COLO829 (cell line): ENCODE results near the gene TMEFF2.
"Not testable (repeated sequence)": the region's sequence is repeated elsewhere in the genome, so short reads cannot be mapped to it uniquely, and the experiment has no call there.

Experiments used
- DNase-seq: peaks from one replicate; pipeline ENCODE4 v3.0.0; 2012; ENCODE audit warnings: low spot score

TMEFF2 gene

DNA sequence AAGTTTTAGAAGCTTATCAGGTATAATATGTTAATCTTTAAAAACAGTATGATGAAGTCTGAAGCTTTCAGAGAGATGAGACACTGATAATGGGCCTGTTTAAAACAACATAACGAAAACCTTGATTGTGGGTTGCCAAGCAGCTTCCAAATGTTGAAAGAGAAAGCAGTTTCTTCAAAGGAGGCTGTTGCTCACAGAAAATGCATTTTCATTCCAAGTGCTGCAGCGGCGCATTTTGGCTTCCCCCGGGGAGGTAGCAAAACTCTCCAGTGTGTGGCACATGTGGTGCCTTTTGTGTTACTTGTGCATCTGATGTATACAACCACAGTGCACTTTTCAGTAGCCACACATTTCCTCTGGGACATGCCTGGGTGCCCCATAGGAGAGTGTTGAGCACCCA, 66.1 kb downstream of the TMEFF2 start:
- no peak for DNase-seq

DNA sequence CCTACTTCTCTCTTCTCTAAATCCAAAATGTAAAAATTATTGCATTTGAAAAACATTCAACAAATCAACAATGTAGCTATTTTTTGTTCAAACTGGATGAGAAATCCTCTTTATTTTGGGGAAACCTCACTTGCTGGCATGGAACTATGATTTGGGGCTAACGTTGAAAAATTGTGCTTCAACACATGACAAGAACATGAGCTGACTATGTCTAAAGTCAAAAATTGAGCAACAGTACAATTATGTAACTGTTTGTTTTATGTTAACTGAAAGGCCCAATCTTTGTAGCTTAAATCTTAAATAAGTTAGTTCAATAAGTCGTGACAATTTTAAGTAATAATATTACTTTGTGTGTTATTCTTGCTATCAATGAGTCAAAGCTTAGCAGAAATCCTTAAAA, 67.3 kb downstream of the TMEFF2 start:
- no peak for DNase-seq

DNA sequence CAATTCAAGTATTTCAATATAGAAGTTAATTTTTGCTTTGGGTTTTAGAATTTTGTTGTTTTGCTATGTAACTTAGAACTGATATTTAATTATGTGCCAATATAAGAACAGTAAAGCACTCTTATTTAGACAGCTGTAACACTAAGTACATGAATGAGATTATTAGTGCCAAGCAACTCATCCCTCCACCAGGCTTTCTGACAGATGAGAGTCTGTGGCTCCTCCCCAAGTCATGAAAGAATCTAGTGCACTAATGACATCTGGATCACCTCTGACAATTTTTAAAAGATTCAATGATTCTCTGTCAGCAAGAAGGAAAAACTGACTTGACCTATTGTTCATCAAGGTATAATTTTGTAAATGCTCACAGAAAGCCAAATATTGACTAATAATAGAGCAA, 67.8 kb downstream of the TMEFF2 start:
- DNase-seq, result no peak

DNA sequence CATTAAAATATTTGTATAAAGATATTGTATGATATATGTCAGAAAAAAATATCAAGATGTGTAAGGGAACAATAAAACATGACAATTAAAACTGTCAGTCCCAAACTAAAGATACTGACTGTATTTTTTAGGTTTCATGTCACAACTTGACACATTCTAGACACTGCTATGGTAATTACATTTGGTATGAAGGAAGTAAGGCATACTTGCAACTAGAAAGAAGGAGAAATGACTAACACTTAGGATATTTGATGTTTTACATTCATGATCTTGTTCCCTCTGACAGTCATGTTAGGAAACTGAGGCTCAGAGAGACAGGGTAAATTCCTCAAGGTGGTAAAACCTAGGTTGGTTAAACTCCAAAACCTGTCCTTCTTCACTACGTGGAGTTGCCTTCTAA, 68.3 kb downstream of the TMEFF2 start:
- DNase-seq, result no peak

DNA sequence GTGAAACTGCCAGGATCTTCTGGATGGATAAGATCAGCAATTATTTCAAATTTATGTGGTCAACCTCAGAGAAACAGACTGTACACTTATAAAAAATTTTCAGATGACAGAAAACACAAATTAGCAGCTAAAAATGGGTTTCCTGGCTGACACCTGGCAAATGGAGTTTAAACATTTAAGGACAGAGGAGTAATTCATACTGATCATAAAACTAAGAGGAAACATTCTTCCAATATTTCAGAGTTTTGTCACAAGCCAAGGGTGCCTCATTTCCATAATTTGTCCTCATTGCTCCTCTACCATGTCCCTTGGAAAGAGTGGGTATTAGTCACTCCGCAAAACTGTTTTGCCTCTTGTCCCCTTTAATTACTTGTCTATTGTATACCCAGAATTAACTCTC, 70.2 kb downstream of the TMEFF2 start:
- peak; percentile 6 for DNase-seq

DNA sequence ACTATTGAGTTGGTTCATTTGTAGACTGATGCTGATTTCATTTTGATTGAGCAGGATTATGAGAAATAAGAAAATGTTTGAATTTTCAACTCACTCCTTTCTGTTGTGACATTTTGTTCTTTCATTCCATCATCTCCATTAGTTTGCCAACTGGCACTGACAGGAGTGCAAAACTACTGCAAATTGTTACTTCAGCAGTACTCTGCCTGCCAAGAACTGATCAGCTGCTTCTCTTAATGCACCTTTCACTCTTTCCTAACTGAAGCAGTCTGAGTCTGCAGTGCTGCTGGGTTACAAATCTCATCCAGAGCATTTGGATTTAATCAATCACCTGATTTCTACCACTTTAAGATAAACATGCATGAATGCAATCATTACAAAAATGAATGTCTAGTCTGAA, 70.9 kb downstream of the TMEFF2 start:
- DNase-seq, result no peak

DNA sequence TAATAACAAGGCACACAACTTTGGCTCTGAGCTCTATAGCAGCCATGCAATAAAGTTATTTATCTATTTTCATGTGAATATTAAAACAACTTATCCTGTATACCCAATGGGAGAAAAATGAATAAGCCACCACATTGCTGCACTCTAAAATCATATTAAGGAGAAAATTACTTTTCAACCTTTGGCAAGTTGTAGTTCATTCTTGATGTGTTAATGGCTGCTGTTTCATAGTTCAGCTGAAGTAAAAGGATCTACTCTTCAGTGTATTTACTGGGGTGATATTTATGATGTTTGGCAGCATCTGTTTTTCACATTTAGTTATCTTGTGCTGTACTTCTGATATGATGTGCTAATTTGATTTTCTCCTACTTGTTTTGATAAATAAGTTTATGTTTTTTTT, 71.8 kb downstream of the TMEFF2 start:
- no peak for DNase-seq

DNA sequence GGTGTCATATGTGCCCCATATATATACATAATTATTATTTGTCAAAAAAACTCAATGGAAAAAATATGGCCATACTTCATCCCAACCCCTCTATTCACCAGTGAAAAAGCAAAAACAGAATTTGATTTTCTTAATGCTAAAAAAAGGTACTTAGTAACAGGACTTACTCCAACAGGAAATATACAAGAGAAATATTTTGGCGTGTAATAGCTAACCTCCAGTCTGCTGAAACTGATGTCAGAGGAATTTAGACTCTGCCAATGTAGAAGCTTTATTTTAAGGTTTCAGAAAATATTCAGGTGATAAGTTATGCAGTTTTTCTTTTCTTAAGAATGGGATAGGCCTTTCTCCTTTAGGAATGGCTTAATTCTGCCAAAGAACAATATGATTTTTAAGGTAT, 72.6 kb downstream of the TMEFF2 start:
- DNase-seq, result no peak

DNA sequence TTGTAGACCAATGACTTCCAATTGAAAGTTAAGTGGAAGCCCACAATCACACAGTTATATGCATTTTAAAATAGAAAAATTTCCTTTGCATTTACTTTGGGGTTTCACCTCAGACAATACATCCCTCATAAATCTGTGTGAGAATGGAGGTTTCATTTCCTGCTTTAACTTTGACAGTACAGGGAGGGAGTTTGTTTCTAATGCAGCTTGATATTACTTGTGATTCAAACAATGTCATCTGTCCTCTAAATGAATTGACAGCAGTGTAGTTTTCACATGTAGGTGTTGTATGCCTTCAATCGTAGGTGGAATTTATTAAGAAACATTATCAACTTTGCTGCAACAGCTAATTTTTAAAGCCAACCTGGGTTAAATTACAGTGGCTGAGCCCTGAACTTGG, 75.2 kb downstream of the TMEFF2 start:
- no peak for DNase-seq

DNA sequence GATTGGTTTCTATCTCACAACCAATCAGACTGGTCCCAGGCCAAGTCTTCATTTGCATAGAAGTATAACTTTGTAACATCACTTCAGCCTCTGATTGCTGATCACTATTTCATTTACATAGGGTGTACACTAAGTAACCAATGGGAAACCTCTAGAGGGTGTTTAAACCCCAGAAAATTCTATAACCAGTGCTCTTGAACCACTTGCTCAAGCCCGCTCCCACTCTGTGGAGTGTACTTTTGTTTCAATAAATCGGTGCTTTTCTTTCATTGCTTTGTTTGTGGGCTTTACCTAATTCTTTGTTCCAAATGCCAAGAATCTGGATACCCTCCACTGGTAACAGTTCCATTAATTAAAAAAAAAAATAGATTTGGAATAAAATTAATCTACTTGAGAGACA, 77.0 kb downstream of the TMEFF2 start:
- no peak for DNase-seq

DNA sequence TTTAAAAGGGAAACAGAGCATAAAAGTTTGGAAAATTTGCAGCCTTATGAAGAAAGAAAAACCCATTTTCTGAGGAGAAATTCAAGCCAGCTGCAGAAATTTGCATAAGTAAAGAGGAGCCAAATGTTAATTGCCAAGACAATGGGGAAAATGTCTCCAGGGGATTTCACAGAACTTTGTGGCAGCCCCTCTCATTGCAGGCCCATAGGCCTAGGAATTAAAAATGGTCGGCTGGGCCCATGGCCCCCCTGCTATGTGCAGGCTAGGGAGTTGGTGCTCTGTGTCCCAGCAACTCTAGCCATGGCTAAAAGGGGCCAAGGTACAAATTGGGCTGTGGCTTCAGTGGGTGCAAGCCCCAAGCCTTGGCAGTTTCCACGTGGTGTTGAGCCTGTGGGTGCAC, 83.2 kb downstream of the TMEFF2 start:
- not testable (repeated sequence) for DNase-seq

DNA sequence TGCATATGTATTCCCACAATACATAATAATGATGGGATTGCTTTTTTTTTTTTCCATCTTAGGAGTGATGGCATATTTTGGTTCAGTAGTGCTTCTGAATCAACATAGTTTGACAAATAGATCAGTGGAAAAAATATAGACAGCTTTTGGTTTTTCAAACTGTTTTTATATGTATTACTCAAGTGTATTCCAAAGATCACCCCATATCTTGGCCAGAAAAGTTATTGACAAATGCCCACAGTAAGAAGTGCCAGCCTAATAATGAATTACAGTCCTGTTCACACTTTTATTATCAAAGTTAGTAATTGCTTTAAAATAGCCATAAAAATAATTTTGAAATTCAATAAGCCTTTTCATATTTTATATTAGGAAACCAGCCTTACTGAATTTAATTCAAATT, 95.0 kb downstream of the TMEFF2 start:
- no peak for DNase-seq

DNA sequence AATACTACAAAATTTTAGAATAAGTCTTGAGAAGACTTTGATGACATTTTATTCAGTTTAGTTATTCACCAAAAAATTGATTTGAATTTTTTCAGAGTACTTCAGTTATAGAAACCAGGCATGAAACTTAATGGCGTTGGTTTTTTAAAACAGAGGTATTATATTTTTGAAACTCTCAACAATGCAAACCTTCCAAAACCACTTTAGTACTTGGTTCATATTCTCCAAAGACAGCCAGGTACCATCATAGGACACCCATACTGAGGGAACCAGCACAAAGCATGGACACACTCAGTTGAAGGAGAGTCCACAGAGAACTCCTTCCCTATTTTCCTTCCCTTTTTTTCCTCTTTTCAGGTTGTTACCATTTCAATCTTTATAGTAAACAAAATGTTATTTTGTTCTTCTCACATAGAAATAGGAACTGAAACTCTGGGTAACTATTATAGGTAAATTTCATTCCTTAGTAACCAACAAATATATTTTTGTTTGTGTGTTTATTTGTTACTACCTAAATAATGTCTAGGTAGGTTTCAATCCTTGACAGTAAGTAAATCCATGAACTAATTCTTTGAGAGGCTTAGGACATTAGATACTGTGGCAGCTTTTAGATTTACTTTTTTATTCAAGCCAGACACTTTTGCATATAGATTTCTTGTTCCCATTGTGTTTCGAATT, 95.8 kb downstream of the TMEFF2 start:
- no peak for DNase-seq

DNA sequence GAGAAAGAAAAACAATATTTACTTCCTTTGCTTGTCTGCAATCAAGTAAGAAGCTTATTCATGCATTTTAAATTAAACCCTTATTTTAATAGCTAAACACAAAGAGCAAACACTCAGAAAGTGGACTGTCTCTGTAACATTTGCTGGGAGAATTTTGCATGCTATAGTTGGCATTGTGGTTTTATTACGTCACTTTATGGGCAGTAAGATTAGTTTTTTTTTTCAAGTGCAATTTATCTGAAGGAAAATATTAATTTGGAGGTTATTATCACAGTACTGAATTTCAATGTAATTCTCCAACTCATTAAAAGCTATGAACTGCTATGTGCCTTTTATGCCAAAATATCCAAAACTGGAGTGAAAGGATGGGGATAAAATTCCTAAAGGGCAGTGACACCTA, 103.3 kb downstream of the TMEFF2 start:
- DNase-seq, result no peak

DNA sequence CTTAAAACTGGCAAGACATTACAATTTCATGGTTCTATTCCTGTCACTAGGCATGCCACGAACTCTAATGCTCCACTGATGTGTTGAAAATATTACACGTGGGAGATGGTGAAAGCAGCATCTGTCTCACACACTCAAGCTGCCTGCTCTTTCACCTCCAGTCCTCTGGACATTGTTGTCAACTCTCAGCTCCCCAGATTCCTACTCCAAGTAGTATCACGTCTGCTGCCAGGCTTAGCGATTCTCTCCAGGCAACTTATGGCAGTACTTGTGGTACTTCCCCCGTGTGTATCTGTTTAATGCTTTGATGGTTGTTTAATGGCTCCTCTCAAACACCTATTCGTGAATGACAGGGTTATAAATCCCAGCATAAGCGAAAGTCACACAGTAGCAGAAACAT, 103.8 kb downstream of the TMEFF2 start:
- no peak for DNase-seq

DNA sequence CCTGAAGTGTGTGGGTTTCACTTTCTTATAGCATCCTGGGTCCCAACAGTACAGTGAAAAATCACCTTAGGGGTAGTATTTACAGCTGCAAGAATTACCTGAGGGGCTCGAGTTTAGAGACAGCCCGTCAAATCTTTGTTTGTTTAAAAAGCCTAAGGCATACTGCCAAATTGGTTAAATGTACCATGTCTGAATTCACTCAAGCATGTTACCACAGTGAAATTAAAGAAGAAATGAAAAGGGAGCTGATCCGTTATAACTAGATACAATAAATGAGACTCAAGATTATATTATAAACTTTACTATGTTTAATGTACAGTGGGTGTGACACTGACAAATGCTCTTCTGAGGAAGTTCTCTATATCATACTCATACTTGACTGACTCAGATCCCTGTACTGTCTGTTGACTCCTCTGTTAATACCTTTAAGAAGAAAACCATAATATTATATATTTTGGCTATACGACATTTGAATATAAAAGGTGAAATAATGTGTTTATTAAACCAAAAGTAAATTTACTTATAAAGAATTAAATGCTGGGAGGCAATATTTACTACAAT, 107.3 kb downstream of the TMEFF2 start:
- no peak for DNase-seq

DNA sequence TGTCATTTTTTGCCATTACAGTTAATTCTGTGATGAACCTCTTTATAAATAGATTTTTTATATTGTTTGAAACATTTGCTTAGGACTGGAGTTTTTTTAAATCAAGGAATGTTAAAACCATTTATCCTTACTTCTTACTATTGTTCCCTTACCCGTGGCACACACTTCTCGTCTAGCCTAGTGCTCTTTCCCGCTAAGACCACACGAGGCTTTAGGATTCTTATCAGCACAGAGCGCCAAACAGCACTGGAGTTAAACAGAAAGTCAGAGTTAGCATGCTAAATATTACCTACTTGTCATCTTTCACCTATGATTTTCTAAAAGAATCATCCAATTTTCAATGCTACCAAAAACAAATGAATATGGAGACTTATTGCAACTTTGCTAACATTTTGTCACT, 112.6 kb downstream of the TMEFF2 start:
- no peak for DNase-seq

DNA sequence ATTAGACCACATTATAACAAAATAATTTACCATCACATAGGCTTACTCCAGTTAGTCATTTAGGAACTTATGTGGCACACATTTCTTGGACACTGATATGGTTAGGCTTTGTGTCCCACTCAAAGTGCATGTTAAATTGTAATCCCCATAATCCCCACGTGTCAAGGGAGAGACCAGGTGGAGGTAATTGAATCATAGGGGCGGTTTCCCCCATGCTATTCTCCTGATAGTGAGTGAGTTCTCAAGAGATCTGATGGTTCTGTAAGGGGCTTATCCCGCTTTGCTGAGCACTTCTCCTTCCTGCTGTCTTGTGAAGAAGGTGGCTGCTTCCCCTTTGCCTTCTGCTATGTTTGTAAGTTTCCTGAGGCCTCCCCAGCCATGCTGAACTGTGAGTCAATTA, 114.6 kb downstream of the TMEFF2 start:
- DNase-seq, result not testable (repeated sequence)

DNA sequence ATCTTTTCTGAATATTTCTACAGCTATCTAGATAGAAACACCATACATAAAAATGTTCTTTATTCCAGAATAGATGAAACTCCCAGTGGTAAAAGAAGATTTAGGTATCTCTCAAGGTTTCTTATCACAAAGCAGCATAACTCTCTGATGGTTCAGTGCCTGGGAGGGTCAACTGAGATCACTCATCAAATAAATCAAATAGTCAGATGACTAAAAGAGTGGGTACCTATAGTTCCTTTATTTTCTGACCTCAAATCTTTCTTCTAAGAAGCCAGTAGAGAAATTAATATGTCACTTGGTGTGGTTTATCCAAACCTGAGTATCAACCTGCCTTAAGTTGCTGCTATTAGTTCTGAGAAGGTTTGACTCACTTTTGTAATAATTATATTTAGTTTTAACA, 120.9 kb downstream of the TMEFF2 start:
- DNase-seq, result no peak

DNA sequence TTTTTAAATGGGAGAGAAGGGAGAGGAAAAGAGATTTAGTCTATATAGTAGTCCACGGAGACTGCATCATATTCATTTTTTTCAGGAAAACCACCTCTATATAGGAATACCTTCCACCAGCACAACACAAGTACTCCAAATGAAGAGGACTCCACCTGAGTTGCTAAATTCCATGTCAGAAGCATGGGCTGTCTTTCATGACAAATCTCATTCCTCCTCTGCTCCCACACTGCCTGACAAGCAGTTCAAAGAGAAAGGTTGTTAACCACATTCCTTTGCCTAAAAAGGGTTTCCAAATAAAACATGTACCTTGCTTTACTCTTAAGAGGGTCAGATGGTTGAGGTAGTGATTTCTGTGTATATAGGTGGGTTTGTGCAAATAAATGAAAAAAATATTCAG, 122.0 kb downstream of the TMEFF2 start:
- no peak for DNase-seq

DNA sequence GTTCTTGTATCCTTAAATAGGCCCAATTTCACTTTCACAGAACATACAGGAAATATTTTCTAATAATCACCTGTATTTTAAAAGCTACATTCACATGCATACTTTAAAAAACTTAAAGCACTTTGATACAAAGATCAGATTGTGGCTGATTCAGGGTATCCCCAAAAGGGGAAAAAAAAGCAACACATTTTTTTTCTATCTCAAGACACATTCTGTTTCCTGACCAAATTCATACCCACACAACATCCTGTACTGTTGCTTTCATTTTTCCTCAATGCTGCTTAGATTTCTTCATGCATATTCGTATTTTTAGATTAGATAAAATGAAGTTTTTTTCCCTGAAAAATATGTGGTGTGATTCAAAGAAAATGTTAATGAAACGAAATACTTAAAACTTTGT, 122.5 kb downstream of the TMEFF2 start:
- no peak for DNase-seq

DNA sequence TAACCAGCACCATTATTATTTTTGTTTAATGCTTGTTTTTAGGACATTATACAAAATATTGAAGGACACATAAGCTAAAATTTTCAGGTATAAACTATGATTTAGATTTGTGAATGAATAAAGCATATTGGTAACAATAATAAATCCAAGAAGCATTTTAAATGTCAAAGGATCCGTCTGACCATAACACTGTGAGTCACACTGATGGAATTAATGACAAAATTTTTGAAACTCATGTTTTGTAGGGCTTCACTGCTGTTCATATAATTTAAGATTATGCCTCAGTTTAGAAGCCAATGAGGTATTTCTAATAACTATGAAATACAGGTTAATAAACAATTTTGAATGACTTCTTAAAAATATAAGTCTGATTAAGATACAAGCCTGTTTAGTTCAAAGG, 124.6 kb downstream of the TMEFF2 start:
- no peak for DNase-seq

DNA sequence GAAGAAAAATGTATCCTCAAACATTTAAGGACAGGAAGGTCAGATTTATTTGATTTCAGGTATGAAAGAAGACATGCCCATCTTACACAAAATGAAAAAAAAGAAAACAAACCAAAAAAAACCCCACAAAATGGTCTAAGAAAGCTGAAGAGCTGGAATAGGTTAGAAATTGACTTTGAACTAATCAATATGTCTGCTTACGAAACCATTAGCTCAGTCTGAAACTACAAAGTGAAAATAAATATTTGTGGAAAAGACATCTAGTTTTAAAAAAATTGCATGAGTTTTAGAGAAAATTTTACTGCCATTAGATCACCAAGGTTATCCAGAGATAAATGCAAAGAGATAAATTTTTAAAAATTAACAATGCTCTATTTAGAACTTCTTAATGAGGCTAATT, 125.3 kb downstream of the TMEFF2 start:
- DNase-seq, result no peak

DNA sequence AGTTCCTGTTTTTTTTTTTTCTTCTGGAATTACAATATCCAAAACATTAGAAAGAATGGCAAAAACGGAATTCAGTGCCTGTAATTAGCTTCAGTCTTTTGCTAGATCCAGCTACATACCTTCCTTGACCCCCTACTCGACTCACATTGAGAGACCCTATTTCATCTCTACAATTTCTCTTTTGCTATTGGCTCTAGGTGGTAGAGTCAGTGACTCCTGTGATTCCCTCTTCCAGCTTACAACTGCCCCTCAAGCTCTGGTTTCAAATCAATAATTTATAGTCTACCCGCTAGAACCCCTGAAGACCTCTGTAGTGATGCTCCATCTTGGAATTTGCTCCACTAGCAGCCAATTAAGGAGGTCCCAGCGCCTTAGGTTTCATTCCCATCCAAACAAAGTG, 125.8 kb downstream of the TMEFF2 start:
- no peak for DNase-seq

DNA sequence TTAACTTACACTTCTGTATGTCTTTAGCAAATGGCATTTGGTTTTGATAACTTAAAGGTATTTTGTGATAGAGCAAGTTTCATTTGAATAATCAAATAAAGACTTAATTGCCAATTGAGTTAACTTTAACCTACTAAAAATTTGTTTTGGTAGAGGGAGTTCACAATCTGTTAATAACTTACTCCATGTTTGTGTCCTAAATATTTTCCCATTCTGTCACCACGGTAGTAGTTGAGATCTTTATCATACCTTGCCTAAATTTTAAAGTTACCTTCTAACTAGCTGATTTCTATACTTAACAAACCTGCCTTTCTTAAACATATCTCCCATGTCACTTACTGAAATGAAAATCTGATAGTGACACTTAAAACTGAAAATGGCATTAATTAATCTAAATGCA, 127.1 kb downstream of the TMEFF2 start:
- no peak for DNase-seq
